MM.1S (cell line): ENCODE measurements around the gene SLC37A1.
A peak's percentile ranks its signal among the peaks of the same experiment; 100 is the strongest.

Experiments
- DNase-seq: peaks from one replicate; pipeline ENCODE4 v3.0.0-alpha.2; 2015
- H2AFZ ChIP-seq: fragments of 300-600 bp; sonication (generic); 2 replicates; pipeline ENCODE4 v1.6.0; 2016; ENCODE audit warnings: antibody characterized with exemption, low read length
- H3F3A ChIP-seq: fragments of 300-600 bp; sonication (generic); 2 replicates; pipeline ENCODE4 v1.6.1; 2016; ENCODE audit warnings: mild to moderate bottlenecking, antibody characterized with exemption, low read length, moderate library complexity, mixed read lengths; ENCODE audit not compliant: insufficient read depth
- H3K27ac ChIP-seq: fragments of 300-600 bp; sonication (generic); 2 replicates; pipeline ENCODE4 v1.5.1; 2016; ENCODE audit warnings: mild to moderate bottlenecking, low read length
- H3K27me3 ChIP-seq: fragments of 300-600 bp; sonication (generic); replicated peaks from 2 replicates; pipeline ENCODE4 v1.6.0; 2016; ENCODE audit warnings: low read length; ENCODE audit not compliant: insufficient read depth
- H3K36me3 ChIP-seq: fragments of 300-600 bp; sonication (generic); replicated peaks from 2 replicates; pipeline ENCODE4 v1.6.1; 2016; ENCODE audit warnings: mild to moderate bottlenecking, low read length, mixed read lengths; ENCODE audit not compliant: insufficient read depth
- H3K4me1 ChIP-seq: fragments of 300-600 bp; sonication (generic); 2 replicates; pipeline ENCODE4 v1.6.1; 2016; ENCODE audit warnings: low read length, mixed read lengths
- H3K4me2 ChIP-seq: fragments of 300-600 bp; sonication (generic); 2 replicates; pipeline ENCODE4 v1.6.0; 2016; ENCODE audit warnings: low read depth, low read length
- H3K4me3 ChIP-seq: fragments of 300-600 bp; sonication (generic); 2 replicates; pipeline ENCODE4 v1.5.1; 2016; ENCODE audit warnings: low read length, mixed read lengths
- H3K79me2 ChIP-seq: fragments of 300-600 bp; sonication (generic); 2 replicates; pipeline ENCODE4 v1.6.1; 2016; ENCODE audit warnings: mixed run types, low read length, mixed read lengths
- H3K9ac ChIP-seq: fragments of 300-600 bp; sonication (generic); 2 replicates; pipeline ENCODE4 v1.6.1; 2016; ENCODE audit warnings: low read length, mixed read lengths
- H3K9me2 ChIP-seq: fragments of 300-600 bp; sonication (generic); replicated peaks from 2 replicates; pipeline ENCODE4 v1.6.1; 2016; ENCODE audit warnings: mild to moderate bottlenecking, low read length, mixed read lengths; ENCODE audit not compliant: insufficient read depth
- H3K9me3 ChIP-seq: fragments of 300-600 bp; sonication (generic); replicated peaks from 2 replicates; pipeline ENCODE4 v1.6.1; 2016; ENCODE audit warnings: mild to moderate bottlenecking, low read length, mixed read lengths; ENCODE audit not compliant: insufficient read depth
- H4K20me1 ChIP-seq: fragments of 300-600 bp; sonication (generic); 2 replicates; pipeline ENCODE4 v1.6.1; 2016; ENCODE audit warnings: mild to moderate bottlenecking, low read length, moderate library complexity, mixed read lengths; ENCODE audit not compliant: insufficient read depth
- CTCF ChIP-seq: fragments of 300-600 bp; sonication (generic); IDR thresholded peaks from 2 replicates; pipeline ENCODE4 v1.5.1; 2016; ENCODE audit warnings: antibody characterized with exemption, low read length, mixed read lengths
- EZH2 ChIP-seq: fragments of 300-600 bp; sonication (generic); optimal IDR thresholded peaks from 2 replicates; pipeline ENCODE3; 2017; ENCODE audit warnings: low read depth, mild to moderate bottlenecking, antibody characterized with exemption, low read length, mixed read lengths
- EZH2phosphoT487 ChIP-seq: fragments of 300-600 bp; sonication (generic); IDR thresholded peaks from 2 replicates; pipeline ENCODE4 v1.6.1; 2018; ENCODE audit warnings: antibody characterized with exemption, low read length

The SLC37A1 gene

GRCh38 chr21:42622284-42622683, 108.6 kb downstream of the SLC37A1 start:
- Histone ChIP-seq H3K4me3 (no peak overlapping the region), H3K9me3 (no peaks in the 10 kb centered on the region), H3K36me3 (no peaks in the 10 kb centered on the region), H3K27me3 (peaks cover 98% of the 10 kb centered on the region), H3F3A (no peaks in the 10 kb centered on the region), H4K20me1 (0 out of 2 replicates have a peak, but pooled peaks cover 9% of the 10 kb centered on the region), H3K4me2 (no peak overlapping the region), H2AFZ (no peak overlapping the region), H3K9me2 (no peaks in the 10 kb centered on the region), H3K27ac (no peak overlapping the region), H3K79me2 (no peaks in the 10 kb centered on the region), H3K9ac (no peak overlapping the region), H3K4me1 (no peaks in the 10 kb centered on the region)
- no peak for TF ChIP-seq EZH2
- TF ChIP-seq EZH2phosphoT487 = no peak
- no peak for TF ChIP-seq CTCF
- DNase-seq = no peak

DNA sequence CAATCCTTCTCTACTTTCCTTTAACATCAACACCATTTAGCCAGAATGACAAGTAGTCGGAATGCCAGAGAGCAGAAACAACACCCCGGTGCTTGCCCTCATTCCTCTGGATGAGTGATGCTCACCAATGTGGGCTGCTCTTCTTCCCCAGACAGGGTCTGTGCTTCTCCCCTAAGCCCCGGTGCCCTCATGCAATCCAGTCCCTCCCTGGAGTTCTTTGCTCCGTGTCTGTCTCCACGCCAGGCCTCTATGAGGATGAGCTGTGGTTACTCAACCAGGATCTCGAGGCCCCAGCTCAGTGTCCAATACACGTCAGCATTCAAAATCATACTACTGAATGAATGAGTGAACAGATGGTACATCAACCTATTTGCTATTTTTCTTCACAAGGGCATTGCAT, 110.0 kb downstream of the SLC37A1 start:
- Histone ChIP-seq H2AFZ (no peak overlapping the region), H3K36me3 (no peaks in the 10 kb centered on the region)
- TF ChIP-seq CTCF (no peak), EZH2 (no peak), EZH2phosphoT487 (no peak)

GRCh38 chr21:42624095-42624790, 110.6 kb downstream of the SLC37A1 start:
- no peak overlapping the region for H3K4me3 ChIP-seq
- H3F3A ChIP-seq = no peaks in the 10 kb centered on the region
- H3K27me3 ChIP-seq = peaks cover 94% of the 10 kb centered on the region
- no peak for DNase-seq
- 0 out of 2 replicates have a peak, but pooled peaks cover 9% of the 10 kb centered on the region for H4K20me1 ChIP-seq
- TF ChIP-seq EZH2phosphoT487 = 0 out of 2 replicates have a peak, but pooled peaks have one; percentile 11
- TF ChIP-seq EZH2 = peak; percentile 67
- TF ChIP-seq CTCF = no peak
- H3K9me2 ChIP-seq = no peaks in the 10 kb centered on the region
- no peak overlapping the region for H2AFZ ChIP-seq
- H3K27ac ChIP-seq = no peak overlapping the region
- H3K9me3 ChIP-seq = no peaks in the 10 kb centered on the region
- no peaks in the 10 kb centered on the region for H3K79me2 ChIP-seq
- H3K4me2 ChIP-seq = no peak overlapping the region
- H3K4me1 ChIP-seq = no peaks in the 10 kb centered on the region
- no peak overlapping the region for H3K9ac ChIP-seq
- no peaks in the 10 kb centered on the region for H3K36me3 ChIP-seq

More for the DNA sequence above, 110.0 kb downstream of the SLC37A1 start:
- Histone ChIP-seq H3F3A (no peaks in the 10 kb centered on the region), H3K9ac (no peak overlapping the region), H3K9me2 (no peaks in the 10 kb centered on the region), H4K20me1 (0 out of 2 replicates have a peak, but pooled peaks cover 9% of the 10 kb centered on the region), H3K4me1 (no peaks in the 10 kb centered on the region), H3K9me3 (no peaks in the 10 kb centered on the region), H3K27ac (no peak overlapping the region), H3K79me2 (no peaks in the 10 kb centered on the region), H3K4me2 (no peak overlapping the region), H3K27me3 (peaks cover 98% of the 10 kb centered on the region), H3K4me3 (no peak overlapping the region)
- no peak for DNase-seq
